DOHH2 (cell line): ENCODE results near the gene NR3C2.

Source experiments
- H3F3A ChIP-seq: fragments of 200-600 bp; sonication (generic), shearing (Covaris generic); 2 replicates; pipeline ENCODE4 v1.6.0; 2016; ENCODE audit warnings: antibody characterized with exemption, mild to moderate bottlenecking; ENCODE audit not compliant: control insufficient read depth, insufficient read depth
- H3K27ac ChIP-seq: fragments of 200-600 bp; sonication (generic); 2 replicates; pipeline ENCODE4 v1.5.1; 2014; ENCODE audit warnings: low read depth, mild to moderate bottlenecking, low read length, moderate library complexity
- H3K27me3 ChIP-seq: fragments of 200-600 bp; sonication (generic); 2 replicates; pipeline ENCODE4 v1.6.1; 2014; ENCODE audit warnings: mild to moderate bottlenecking, low read length, mixed read lengths; ENCODE audit not compliant: control insufficient read depth
- H3K36me3 ChIP-seq: fragments of 200-600 bp; sonication (generic); 2 replicates; pipeline ENCODE4 v1.6.1; 2014; ENCODE audit warnings: mild to moderate bottlenecking, low read length, moderate library complexity, mixed read lengths; ENCODE audit not compliant: control insufficient read depth
- H3K4me1 ChIP-seq: fragments of 200-600 bp; sonication (generic); 2 replicates; pipeline ENCODE4 v1.6.1; 2014; ENCODE audit warnings: mild to moderate bottlenecking, low read length, mixed read lengths; ENCODE audit not compliant: control insufficient read depth
- H3K4me2 ChIP-seq: fragments of 200-600 bp; sonication (generic); 2 replicates; pipeline ENCODE4 v1.6.0; 2014; ENCODE audit warnings: mild to moderate bottlenecking, low read length, moderate library complexity
- H3K4me3 ChIP-seq: fragments of 200-600 bp; sonication (generic); 2 replicates; pipeline ENCODE4 v1.5.1; 2014; ENCODE audit warnings: mild to moderate bottlenecking, low read length, mixed read lengths
- H3K79me2 ChIP-seq: fragments of 200-600 bp; sonication (generic); 2 replicates; pipeline ENCODE4 v1.6.1; 2014; ENCODE audit warnings: mild to moderate bottlenecking, low read length, mixed read lengths; ENCODE audit not compliant: control insufficient read depth
- H3K9me2 ChIP-seq: fragments of 200-600 bp; sonication (generic); replicated peaks from 2 replicates; pipeline ENCODE4 v1.6.1; 2014; ENCODE audit warnings: mild to moderate bottlenecking, low read length, mixed read lengths; ENCODE audit not compliant: control insufficient read depth
- H3K9me3 ChIP-seq: fragments of 200-600 bp; sonication (generic); 2 replicates; pipeline ENCODE4 v1.6.1; 2014; ENCODE audit warnings: antibody characterized with exemption, low read length, mixed read lengths; ENCODE audit not compliant: control insufficient read depth, insufficient read depth
- H4K20me1 ChIP-seq: fragments of 200-600 bp; sonication (generic); 2 replicates; pipeline ENCODE4 v1.6.0; 2014; ENCODE audit warnings: low read depth, mild to moderate bottlenecking, antibody characterized with exemption, low read length, moderate library complexity; ENCODE audit not compliant: control insufficient read depth, insufficient read depth
- EZH2phosphoT487 ChIP-seq: fragments of 200-600 bp; sonication (generic); IDR thresholded peaks from 2 replicates; pipeline ENCODE4 v1.6.1; 2017; ENCODE audit warnings: borderline replicate concordance, mild to moderate bottlenecking, antibody characterized with exemption, low read length, moderate library complexity, mixed read lengths
- TF ChIP-seq, protein P1 (sequence below): fragments of 200-600 bp; sonication (generic); IDR thresholded peaks from one replicate; pipeline ENCODE4 v1.5.1; 2014; ENCODE audit warnings: antibody characterized with exemption, mild to moderate bottlenecking, low read depth, low read length; ENCODE audit not compliant: poor library complexity, severe bottlenecking

NR3C2 gene

GRCh38 chr4:148079961-148080360 lies 362.3 kb downstream of the NR3C2 start:
- no peak overlapping the region for H3K27ac ChIP-seq
- H3K4me2 ChIP-seq: no peak overlapping the region
- no peaks in the 10 kb centered on the region for H3K9me3 ChIP-seq
- no peak for TF ChIP-seq EZH2phosphoT487
- TF ChIP-seq, protein P1, sequence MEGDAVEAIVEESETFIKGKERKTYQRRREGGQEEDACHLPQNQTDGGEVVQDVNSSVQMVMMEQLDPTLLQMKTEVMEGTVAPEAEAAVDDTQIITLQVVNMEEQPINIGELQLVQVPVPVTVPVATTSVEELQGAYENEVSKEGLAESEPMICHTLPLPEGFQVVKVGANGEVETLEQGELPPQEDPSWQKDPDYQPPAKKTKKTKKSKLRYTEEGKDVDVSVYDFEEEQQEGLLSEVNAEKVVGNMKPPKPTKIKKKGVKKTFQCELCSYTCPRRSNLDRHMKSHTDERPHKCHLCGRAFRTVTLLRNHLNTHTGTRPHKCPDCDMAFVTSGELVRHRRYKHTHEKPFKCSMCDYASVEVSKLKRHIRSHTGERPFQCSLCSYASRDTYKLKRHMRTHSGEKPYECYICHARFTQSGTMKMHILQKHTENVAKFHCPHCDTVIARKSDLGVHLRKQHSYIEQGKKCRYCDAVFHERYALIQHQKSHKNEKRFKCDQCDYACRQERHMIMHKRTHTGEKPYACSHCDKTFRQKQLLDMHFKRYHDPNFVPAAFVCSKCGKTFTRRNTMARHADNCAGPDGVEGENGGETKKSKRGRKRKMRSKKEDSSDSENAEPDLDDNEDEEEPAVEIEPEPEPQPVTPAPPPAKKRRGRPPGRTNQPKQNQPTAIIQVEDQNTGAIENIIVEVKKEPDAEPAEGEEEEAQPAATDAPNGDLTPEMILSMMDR: no peak
- no peaks in the 10 kb centered on the region for H4K20me1 ChIP-seq
- no peaks in the 10 kb centered on the region for H3F3A ChIP-seq
- H3K9me2 ChIP-seq: no peaks in the 10 kb centered on the region
- no peaks in the 10 kb centered on the region for H3K27me3 ChIP-seq
- H3K4me1 ChIP-seq: no peaks in the 10 kb centered on the region
- no peaks in the 10 kb centered on the region for H3K36me3 ChIP-seq
- no peaks in the 10 kb centered on the region for H3K79me2 ChIP-seq
- no peak overlapping the region for H3K4me3 ChIP-seq

DNA sequence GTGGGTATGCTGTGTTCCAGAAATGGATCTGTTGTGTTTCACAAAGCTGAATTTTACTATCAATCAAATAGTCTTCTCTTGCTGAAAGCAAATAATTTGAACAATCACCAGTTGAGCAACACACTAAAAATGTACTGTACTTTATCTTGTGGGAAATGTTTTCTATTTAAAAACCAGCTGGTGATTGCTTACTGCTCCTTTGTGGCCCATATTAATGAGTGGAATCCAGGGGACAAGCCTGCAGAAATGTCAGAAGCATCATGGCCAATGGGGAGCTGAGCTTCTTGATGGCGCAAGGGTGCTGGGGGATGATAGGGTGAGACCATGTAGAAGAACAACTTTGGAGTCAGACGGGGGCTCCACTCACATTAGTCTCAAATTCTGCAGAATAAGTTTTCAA lies 364.2 kb downstream of the NR3C2 start:
- H3K36me3 ChIP-seq: no peaks in the 10 kb centered on the region
- no peaks in the 10 kb centered on the region for H3K4me1 ChIP-seq
- no peaks in the 10 kb centered on the region for H3K79me2 ChIP-seq
- H4K20me1 ChIP-seq: no peaks in the 10 kb centered on the region
- no peak overlapping the region for H3K4me2 ChIP-seq
- H3K27ac ChIP-seq: no peak overlapping the region
- TF ChIP-seq, protein P1: no peak
- no peak for TF ChIP-seq EZH2phosphoT487
- no peaks in the 10 kb centered on the region for H3K9me2 ChIP-seq
- no peaks in the 10 kb centered on the region for H3F3A ChIP-seq
- H3K27me3 ChIP-seq: no peaks in the 10 kb centered on the region
- H3K4me3 ChIP-seq: no peak overlapping the region
- 0 out of 2 replicates have a peak, but pooled peaks cover 4% of the 10 kb centered on the region for H3K9me3 ChIP-seq

- H3K4me2 ChIP-seq: no peak overlapping the region
- no peaks in the 10 kb centered on the region for H3K9me2 ChIP-seq
- no peaks in the 10 kb centered on the region for H3K36me3 ChIP-seq
Observed at GRCh38 chr4:148077581-148077980, 364.6 kb downstream of the NR3C2 start.

More at GRCh38 chr4:148077581-148077980, 364.6 kb downstream of the NR3C2 start:
- Histone ChIP-seq H3K4me3 (no peak overlapping the region), H3F3A (no peaks in the 10 kb centered on the region), H3K27me3 (no peaks in the 10 kb centered on the region), H4K20me1 (no peaks in the 10 kb centered on the region), H3K79me2 (no peaks in the 10 kb centered on the region), H3K4me1 (no peaks in the 10 kb centered on the region), H3K27ac (no peak overlapping the region), H3K9me3 (0 out of 2 replicates have a peak, but pooled peaks cover 4% of the 10 kb centered on the region)
- TF ChIP-seq EZH2phosphoT487: no peak
- TF ChIP-seq, protein P1: no peak
